HEK293 (cell line): ENCODE results near the gene KCNMA1.

Experiments used
- CTCF ChIA-PET: fragments of 350-600 bp; formaldehyde crosslinking; extraction: SDS; loops from one replicate; lab custom pipeline; 2021; ENCODE audit warnings: antibody characterized with exemption; lab: Yijun Ruan, JAX
- POLR2A ChIA-PET: fragments of 300-600 bp; formaldehyde crosslinking; extraction: SDS; loops from one replicate; lab custom pipeline; 2020; ENCODE audit warnings: antibody characterized with exemption, inconsistent platforms; lab: Yijun Ruan, JAX
- H3K27ac ChIP-seq: fragments of 200-500 bp; sonication (Bioruptor generic); 2 replicates; pipeline ENCODE4 v1.5.1; 2014; ENCODE audit warnings: low read depth, low read length, control low read depth, inconsistent platforms; ENCODE audit errors: extremely low read depth
- H3K36me3 ChIP-seq, 2 experiments: fragments of 200-500 bp in 1 of 2; sonication (Bioruptor generic) in 1 of 2; 1 replicate in 1 of 2; 2 replicates in 1 of 2; pipeline ENCODE4 v1.5.1; 2014 to 2017; ENCODE audit warnings: inconsistent platforms in 2 of 2, low read length in 2 of 2; ENCODE audit not compliant: control insufficient read depth in 2 of 2, insufficient read depth in 1 of 2
- H3K4me1 ChIP-seq: fragments of 200-500 bp; sonication (Bioruptor generic); 2 replicates; pipeline ENCODE4 v1.5.1; 2014; ENCODE audit warnings: mild to moderate bottlenecking, low read length, inconsistent platforms; ENCODE audit not compliant: control insufficient read depth, insufficient read depth
- H3K4me3 ChIP-seq: 2 replicates; pipeline ENCODE4 v1.5.1; 2011; ENCODE audit warnings: low read depth, mild to moderate bottlenecking, control low read depth, low read length, moderate library complexity
- H3K9me3 ChIP-seq: fragments of 200-500 bp; sonication (Bioruptor generic); 2 replicates; pipeline ENCODE4 v1.5.1; 2014; ENCODE audit warnings: low read depth, low read length, inconsistent platforms; ENCODE audit not compliant: control insufficient read depth, insufficient read depth
- GLI2 ChIP-seq: fragments of 450-650 bp; formaldehyde crosslinking; IDR thresholded peaks from 2 replicates; pipeline ENCODE4; 2017; ENCODE audit warnings: missing biosample characterization, missing genetic modification characterization, low read depth, borderline replicate concordance
- HOXC10 ChIP-seq: sonication (generic); formaldehyde crosslinking; IDR thresholded peaks from 2 replicates; pipeline ENCODE4 v1.8.1; 2023; ENCODE audit warnings: mild to moderate bottlenecking, missing genetic modification reagents
- KLF8 ChIP-seq: fragments of 450-650 bp; formaldehyde crosslinking; IDR thresholded peaks from 2 replicates; pipeline ENCODE4 v1.5.1; 2016; ENCODE audit warnings: missing biosample characterization, missing genetic modification characterization
- PRDM1 ChIP-seq: fragments of 450-650 bp; formaldehyde crosslinking; IDR thresholded peaks from 2 replicates; pipeline ENCODE4; 2016; ENCODE audit warnings: missing biosample characterization, missing genetic modification characterization
- YY2 ChIP-seq: fragments of 450-650 bp; formaldehyde crosslinking; IDR thresholded peaks from 2 replicates; pipeline ENCODE4 v1.5.1; 2016; ENCODE audit warnings: missing biosample characterization, missing genetic modification characterization
- ZBTB17 ChIP-seq: fragments of 450-650 bp; formaldehyde crosslinking; IDR thresholded peaks from 2 replicates; pipeline ENCODE4 v1.5.1; 2016; ENCODE audit warnings: missing biosample characterization, missing genetic modification characterization
- ZFP37 ChIP-seq: fragments of 450-650 bp; formaldehyde crosslinking; IDR thresholded peaks from 2 replicates; pipeline ENCODE4 v1.5.1; 2016; ENCODE audit warnings: missing biosample characterization, missing genetic modification characterization
- ZNF221 ChIP-seq: fragments of 450-650 bp; formaldehyde crosslinking; IDR thresholded peaks from 2 replicates; pipeline ENCODE4 v1.5.1; 2017; ENCODE audit warnings: missing biosample characterization, missing genetic modification characterization, borderline replicate concordance
- ZNF23 ChIP-seq: fragments of 450-650 bp; formaldehyde crosslinking; IDR thresholded peaks from 2 replicates; pipeline ENCODE4 v1.5.1; 2016; ENCODE audit warnings: missing biosample characterization, missing genetic modification characterization, borderline replicate concordance
- ZNF266 ChIP-seq: fragments of 450-650 bp; formaldehyde crosslinking; IDR thresholded peaks from 2 replicates; pipeline ENCODE4 v1.5.1; 2016; ENCODE audit warnings: missing biosample characterization, missing genetic modification characterization, low read depth
- ZNF274 ChIP-seq, 2 experiments: fragments of 200-500 bp in 1 of 2; fragments of 450-650 bp in 1 of 2; sonication (Bioruptor generic) in 1 of 2; formaldehyde crosslinking in 1 of 2; IDR thresholded peaks; 2 replicates each; pipeline versions ENCODE4 v1.5.1 to v1.6.1; 2014 to 2016; ENCODE audit warnings: borderline replicate concordance in 1 of 2, inconsistent platforms in 1 of 2, low read length in 1 of 2, missing biosample characterization in 1 of 2, missing genetic modification characterization in 1 of 2
- ZNF292 ChIP-seq: fragments of 450-650 bp; formaldehyde crosslinking; IDR thresholded peaks from 2 replicates; pipeline ENCODE4 v1.5.1; 2016; ENCODE audit warnings: low read depth, missing biosample characterization, missing genetic modification characterization, borderline replicate concordance
- ZNF394 ChIP-seq: fragments of 450-650 bp; formaldehyde crosslinking; IDR thresholded peaks from 2 replicates; pipeline ENCODE4 v1.5.1; 2016; ENCODE audit warnings: missing biosample characterization, missing genetic modification characterization, mild to moderate bottlenecking, moderate library complexity, borderline replicate concordance
- ZNF433 ChIP-seq: fragments of 450-650 bp; formaldehyde crosslinking; IDR thresholded peaks from 2 replicates; pipeline ENCODE4 v1.5.1; 2016; ENCODE audit warnings: missing biosample characterization, missing genetic modification characterization, low read depth
- ZNF530 ChIP-seq: fragments of 450-650 bp; formaldehyde crosslinking; IDR thresholded peaks from 2 replicates; pipeline ENCODE4 v1.5.1; 2016; ENCODE audit warnings: low read depth, missing biosample characterization, missing genetic modification characterization
- ZNF777 ChIP-seq: fragments of 450-650 bp; formaldehyde crosslinking; IDR thresholded peaks from 2 replicates; pipeline ENCODE4 v1.5.1; 2017; ENCODE audit warnings: missing biosample characterization, missing genetic modification characterization, borderline replicate concordance
- TF ChIP-seq, protein P1 (sequence below): fragments of 450-650 bp; formaldehyde crosslinking; conservative IDR thresholded peaks from 2 replicates; pipeline ENCODE4 v1.5.1; 2016; ENCODE audit warnings: low read depth, missing biosample characterization, missing genetic modification characterization
- TF ChIP-seq, protein P2 (sequence below): fragments of 450-650 bp; formaldehyde crosslinking; IDR thresholded peaks from 2 replicates; pipeline ENCODE4 v1.5.1; 2016; ENCODE audit warnings: missing biosample characterization, missing genetic modification characterization
- TF ChIP-seq, protein P3 (sequence below): fragments of 450-650 bp; formaldehyde crosslinking; IDR thresholded peaks from 2 replicates; pipeline ENCODE4 v1.5.1; 2016; ENCODE audit warnings: missing biosample characterization, missing genetic modification characterization
- TF ChIP-seq, protein P4 (sequence below): fragments of 450-650 bp; formaldehyde crosslinking; IDR thresholded peaks from 2 replicates; pipeline ENCODE4 v1.5.1; 2016; ENCODE audit warnings: missing biosample characterization, missing genetic modification characterization, borderline replicate concordance

Gene KCNMA1

DNA sequence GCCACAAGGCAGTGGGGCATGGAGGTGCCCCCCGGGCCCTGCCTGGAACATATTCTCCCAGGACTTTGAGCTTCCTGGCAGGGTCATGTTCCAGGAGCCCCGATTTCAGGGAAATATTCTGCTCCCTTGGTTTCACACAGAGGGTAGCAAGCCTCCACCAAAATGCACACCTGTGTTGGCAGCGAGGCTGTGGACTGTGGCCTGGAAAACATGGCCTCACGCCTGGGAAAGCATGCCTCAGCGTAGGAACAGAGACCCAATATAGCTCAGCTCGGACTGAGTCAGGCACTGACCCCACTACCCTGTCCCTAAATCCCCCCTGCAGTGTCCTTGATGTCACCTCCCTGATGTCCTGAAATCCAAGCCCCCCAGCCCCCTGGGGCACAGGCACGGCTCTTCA lies 92.0 kb downstream of the KCNMA1 start (continued):
- TF ChIP-seq, protein P1, sequence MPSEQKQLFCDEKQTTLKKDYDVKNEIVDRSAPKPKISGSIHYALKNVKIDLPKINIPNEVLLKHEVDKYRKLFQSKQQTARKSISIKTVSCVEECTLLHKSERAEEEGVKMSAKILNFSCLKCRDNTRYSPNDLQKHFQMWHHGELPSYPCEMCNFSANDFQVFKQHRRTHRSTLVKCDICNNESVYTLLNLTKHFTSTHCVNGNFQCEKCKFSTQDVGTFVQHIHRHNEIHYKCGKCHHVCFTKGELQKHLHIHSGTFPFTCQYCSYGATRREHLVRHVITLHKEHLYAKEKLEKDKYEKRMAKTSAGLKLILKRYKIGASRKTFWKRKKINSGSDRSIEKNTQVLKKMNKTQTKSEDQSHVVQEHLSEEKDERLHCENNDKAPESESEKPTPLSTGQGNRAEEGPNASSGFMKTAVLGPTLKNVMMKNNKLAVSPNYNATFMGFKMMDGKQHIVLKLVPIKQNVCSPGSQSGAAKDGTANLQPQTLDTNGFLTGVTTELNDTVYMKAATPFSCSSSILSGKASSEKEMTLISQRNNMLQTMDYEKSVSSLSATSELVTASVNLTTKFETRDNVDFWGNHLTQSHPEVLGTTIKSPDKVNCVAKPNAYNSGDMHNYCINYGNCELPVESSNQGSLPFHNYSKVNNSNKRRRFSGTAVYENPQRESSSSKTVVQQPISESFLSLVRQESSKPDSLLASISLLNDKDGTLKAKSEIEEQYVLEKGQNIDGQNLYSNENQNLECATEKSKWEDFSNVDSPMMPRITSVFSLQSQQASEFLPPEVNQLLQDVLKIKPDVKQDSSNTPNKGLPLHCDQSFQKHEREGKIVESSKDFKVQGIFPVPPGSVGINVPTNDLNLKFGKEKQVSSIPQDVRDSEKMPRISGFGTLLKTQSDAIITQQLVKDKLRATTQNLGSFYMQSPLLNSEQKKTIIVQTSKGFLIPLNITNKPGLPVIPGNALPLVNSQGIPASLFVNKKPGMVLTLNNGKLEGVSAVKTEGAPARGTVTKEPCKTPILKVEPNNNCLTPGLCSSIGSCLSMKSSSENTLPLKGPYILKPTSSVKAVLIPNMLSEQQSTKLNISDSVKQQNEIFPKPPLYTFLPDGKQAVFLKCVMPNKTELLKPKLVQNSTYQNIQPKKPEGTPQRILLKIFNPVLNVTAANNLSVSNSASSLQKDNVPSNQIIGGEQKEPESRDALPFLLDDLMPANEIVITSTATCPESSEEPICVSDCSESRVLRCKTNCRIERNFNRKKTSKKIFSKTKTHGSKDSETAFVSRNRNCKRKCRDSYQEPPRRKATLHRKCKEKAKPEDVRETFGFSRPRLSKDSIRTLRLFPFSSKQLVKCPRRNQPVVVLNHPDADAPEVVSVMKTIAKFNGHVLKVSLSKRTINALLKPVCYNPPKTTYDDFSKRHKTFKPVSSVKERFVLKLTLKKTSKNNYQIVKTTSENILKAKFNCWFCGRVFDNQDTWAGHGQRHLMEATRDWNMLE = no peak
- no peak for TF ChIP-seq ZNF777 (tag by site-specific recombination)
- TF ChIP-seq YY2 = no peak
- no peak for TF ChIP-seq ZNF221
- TF ChIP-seq ZNF23 (tag by site-specific recombination) = no peak

DNA sequence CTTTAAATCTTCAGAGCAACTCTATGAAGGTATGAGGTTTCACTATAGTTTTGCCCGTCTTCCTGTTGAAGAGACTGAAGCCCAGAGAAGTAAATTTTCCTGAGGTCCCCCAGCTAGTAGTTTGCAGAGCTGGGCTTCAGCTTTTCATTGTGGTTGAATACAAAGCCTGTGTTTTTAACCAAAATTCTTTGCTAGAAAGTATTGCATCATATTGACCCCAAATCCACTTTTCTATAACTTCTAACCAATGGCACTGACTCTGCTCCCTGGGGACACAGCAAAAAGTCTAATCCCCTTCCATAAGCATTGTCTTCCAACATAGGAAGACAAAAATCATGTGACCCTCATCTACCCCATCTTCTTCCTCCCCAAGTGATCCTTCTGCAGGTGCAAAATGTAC lies 93.0 kb downstream of the KCNMA1 start:
- TF ChIP-seq ZBTB17 (tag by site-specific recombination) (no peak), ZFP37 (no peak), ZNF777 (tag by site-specific recombination) (no peak), ZNF274 (IDR thresholded peaks at IDR 0.05; ENCODE audit: low read length) (no peak), ZNF274 (tag by site-specific recombination; IDR thresholded peaks at IDR 0.05; ENCODE audit: borderline replicate concordance) (no peak), ZNF292 (tag by site-specific recombination) (no peak), ZNF433 (no peak), ZNF530 (no peak), ZNF266 (tag by site-specific recombination) (no peak), HOXC10 (no peak), PRDM1 (tag by site-specific recombination) (no peak), ZNF394 (no peak), YY2 (no peak), KLF8 (tag by site-specific recombination) (no peak), GLI2 (tag by site-specific recombination) (no peak)
- TF ChIP-seq, protein P2, sequence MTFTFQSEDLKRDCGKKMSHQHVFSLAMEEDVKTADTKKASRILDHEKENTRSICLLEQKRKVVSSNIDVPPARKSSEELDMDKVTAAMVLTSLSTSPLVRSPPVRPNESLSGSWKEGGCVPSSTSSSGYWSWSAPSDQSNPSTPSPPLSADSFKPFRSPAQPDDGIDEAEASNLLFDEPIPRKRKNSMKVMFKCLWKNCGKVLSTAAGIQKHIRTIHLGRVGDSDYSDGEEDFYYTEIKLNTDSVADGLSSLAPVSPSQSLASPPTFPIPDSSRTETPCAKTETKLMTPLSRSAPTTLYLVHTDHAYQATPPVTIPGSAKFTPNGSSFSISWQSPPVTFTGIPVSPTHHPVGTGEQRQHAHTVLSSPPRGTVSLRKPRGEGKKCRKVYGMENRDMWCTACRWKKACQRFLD (tag by site-specific recombination) = no peak
- TF ChIP-seq, protein P3, sequence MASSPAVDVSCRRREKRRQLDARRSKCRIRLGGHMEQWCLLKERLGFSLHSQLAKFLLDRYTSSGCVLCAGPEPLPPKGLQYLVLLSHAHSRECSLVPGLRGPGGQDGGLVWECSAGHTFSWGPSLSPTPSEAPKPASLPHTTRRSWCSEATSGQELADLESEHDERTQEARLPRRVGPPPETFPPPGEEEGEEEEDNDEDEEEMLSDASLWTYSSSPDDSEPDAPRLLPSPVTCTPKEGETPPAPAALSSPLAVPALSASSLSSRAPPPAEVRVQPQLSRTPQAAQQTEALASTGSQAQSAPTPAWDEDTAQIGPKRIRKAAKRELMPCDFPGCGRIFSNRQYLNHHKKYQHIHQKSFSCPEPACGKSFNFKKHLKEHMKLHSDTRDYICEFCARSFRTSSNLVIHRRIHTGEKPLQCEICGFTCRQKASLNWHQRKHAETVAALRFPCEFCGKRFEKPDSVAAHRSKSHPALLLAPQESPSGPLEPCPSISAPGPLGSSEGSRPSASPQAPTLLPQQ (tag by site-specific recombination) = no peak
- TF ChIP-seq, protein P4, sequence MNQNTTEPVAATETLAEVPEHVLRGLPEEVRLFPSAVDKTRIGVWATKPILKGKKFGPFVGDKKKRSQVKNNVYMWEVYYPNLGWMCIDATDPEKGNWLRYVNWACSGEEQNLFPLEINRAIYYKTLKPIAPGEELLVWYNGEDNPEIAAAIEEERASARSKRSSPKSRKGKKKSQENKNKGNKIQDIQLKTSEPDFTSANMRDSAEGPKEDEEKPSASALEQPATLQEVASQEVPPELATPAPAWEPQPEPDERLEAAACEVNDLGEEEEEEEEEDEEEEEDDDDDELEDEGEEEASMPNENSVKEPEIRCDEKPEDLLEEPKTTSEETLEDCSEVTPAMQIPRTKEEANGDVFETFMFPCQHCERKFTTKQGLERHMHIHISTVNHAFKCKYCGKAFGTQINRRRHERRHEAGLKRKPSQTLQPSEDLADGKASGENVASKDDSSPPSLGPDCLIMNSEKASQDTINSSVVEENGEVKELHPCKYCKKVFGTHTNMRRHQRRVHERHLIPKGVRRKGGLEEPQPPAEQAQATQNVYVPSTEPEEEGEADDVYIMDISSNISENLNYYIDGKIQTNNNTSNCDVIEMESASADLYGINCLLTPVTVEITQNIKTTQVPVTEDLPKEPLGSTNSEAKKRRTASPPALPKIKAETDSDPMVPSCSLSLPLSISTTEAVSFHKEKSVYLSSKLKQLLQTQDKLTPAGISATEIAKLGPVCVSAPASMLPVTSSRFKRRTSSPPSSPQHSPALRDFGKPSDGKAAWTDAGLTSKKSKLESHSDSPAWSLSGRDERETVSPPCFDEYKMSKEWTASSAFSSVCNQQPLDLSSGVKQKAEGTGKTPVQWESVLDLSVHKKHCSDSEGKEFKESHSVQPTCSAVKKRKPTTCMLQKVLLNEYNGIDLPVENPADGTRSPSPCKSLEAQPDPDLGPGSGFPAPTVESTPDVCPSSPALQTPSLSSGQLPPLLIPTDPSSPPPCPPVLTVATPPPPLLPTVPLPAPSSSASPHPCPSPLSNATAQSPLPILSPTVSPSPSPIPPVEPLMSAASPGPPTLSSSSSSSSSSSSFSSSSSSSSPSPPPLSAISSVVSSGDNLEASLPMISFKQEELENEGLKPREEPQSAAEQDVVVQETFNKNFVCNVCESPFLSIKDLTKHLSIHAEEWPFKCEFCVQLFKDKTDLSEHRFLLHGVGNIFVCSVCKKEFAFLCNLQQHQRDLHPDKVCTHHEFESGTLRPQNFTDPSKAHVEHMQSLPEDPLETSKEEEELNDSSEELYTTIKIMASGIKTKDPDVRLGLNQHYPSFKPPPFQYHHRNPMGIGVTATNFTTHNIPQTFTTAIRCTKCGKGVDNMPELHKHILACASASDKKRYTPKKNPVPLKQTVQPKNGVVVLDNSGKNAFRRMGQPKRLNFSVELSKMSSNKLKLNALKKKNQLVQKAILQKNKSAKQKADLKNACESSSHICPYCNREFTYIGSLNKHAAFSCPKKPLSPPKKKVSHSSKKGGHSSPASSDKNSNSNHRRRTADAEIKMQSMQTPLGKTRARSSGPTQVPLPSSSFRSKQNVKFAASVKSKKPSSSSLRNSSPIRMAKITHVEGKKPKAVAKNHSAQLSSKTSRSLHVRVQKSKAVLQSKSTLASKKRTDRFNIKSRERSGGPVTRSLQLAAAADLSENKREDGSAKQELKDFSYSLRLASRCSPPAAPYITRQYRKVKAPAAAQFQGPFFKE = no peak
- TF ChIP-seq, all 188 proteins: peak for 0
- H3K4me1 ChIP-seq = no peaks in the 10 kb centered on the region
- H3K9me3 ChIP-seq = no peaks in the 10 kb centered on the region; the same call in 1 of the 2 replicates
- ChIA-PET POLR2A (no interaction called here), CTCF (interaction anchor here (1.2 to 1.5 kb wide), 2 partner anchors 8 to 116 kb away, joined by 4 to 5 read pairs; no protein-coding TSS in a partner anchor)
- no peak overlapping the region for H3K4me3 ChIP-seq
- no peaks in the 10 kb centered on the region for H3K36me3 ChIP-seq
- H3K27ac ChIP-seq = no peak overlapping the region
